Measurements from ENCODE around the gene NPAS1. TPM values are rescaled to one million over a fixed set of nuclear protein-coding genes. Genes with fewer than 3 reads are reported as not detected.
A peak's percentile ranks its signal among the peaks of the same experiment; 100 is the strongest.

The NPAS1 gene
- total and polyA plus RNA-seq, 2 of the 13 experiments (the other 11 are each of a cell fraction or from before 2014, with no cell fraction given): 0.35 to 2.9 TPM

GRCh38 chr19:47047763-47048405 is 28.2 kb downstream of the NPAS1 start (continued):
- TF ChIP-seq ZBTB40 (IDR thresholded peaks at IDR 0.05) (no peak), ZBTB40 (CRISPR knock-in tag; IDR thresholded peaks at IDR 0.05) (no peak), KLF16 (CRISPR knock-in tag; IDR thresholded peaks at IDR 0.05) (peak in 1 of 2 experiments; percentile 38; a peak in 1 of 4 replicates), ZNF691 (CRISPR knock-in tag; IDR thresholded peaks at IDR 0.05; ENCODE audit: borderline replicate concordance, low read depth) (no peak), ZBTB8A (CRISPR knock-in tag; IDR thresholded peaks at IDR 0.05; ENCODE audit: borderline replicate concordance, low read depth) (no peak), ZNF749 (CRISPR knock-in tag; IDR thresholded peaks at IDR 0.05; ENCODE audit: borderline replicate concordance) (no peak)
- TF ChIP-seq, protein P1, sequence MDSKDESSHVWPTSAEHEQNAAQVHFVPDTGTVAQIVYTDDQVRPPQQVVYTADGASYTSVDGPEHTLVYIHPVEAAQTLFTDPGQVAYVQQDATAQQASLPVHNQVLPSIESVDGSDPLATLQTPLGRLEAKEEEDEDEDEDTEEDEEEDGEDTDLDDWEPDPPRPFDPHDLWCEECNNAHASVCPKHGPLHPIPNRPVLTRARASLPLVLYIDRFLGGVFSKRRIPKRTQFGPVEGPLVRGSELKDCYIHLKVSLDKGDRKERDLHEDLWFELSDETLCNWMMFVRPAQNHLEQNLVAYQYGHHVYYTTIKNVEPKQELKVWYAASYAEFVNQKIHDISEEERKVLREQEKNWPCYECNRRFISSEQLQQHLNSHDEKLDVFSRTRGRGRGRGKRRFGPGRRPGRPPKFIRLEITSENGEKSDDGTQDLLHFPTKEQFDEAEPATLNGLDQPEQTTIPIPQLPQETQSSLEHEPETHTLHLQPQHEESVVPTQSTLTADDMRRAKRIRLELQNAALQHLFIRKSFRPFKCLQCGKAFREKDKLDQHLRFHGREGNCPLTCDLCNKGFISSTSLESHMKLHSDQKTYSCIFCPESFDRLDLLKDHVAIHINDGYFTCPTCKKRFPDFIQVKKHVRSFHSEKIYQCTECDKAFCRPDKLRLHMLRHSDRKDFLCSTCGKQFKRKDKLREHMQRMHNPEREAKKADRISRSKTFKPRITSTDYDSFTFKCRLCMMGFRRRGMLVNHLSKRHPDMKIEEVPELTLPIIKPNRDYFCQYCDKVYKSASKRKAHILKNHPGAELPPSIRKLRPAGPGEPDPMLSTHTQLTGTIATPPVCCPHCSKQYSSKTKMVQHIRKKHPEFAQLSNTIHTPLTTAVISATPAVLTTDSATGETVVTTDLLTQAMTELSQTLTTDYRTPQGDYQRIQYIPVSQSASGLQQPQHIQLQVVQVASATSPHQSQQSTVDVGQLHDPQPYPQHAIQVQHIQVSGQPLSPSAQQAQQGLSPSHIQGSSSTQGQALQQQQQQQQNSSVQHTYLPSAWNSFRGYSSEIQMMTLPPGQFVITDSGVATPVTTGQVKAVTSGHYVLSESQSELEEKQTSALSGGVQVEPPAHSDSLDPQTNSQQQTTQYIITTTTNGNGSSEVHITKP (CRISPR knock-in tag; IDR thresholded peaks at IDR 0.05; ENCODE audit: low read depth): no peak
- TF ChIP-seq, protein P2, sequence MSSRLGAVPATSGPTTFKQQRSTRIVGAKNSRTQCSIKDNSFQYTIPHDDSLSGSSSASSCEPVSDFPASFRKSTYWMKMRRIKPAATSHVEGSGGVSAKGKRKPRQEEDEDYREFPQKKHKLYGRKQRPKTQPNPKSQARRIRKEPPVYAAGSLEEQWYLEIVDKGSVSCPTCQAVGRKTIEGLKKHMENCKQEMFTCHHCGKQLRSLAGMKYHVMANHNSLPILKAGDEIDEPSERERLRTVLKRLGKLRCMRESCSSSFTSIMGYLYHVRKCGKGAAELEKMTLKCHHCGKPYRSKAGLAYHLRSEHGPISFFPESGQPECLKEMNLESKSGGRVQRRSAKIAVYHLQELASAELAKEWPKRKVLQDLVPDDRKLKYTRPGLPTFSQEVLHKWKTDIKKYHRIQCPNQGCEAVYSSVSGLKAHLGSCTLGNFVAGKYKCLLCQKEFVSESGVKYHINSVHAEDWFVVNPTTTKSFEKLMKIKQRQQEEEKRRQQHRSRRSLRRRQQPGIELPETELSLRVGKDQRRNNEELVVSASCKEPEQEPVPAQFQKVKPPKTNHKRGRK (CRISPR knock-in tag; IDR thresholded peaks at IDR 0.05): no peak
